Prostate gland (tissue), 2 donors: Measurements from ENCODE around the gene NKD2. TPM values are rescaled to one million over a fixed set of nuclear protein-coding genes. Genes with fewer than 3 reads are reported as not detected.

ENCODE experiments used
- DNase-seq: peaks from one replicate; pipeline ENCODE4 v3.0.0-alpha.2; 2019; ENCODE audit warnings: low spot score
- H3K27ac ChIP-seq, 2 donors: fragments of 200-600 bp; sonication (generic); 2 replicates each; pipeline ENCODE4 v1.5.1; 2017 to 2019
- H3K27me3 ChIP-seq: fragments of 200-600 bp; sonication (generic); replicated peaks from 2 replicates; pipeline ENCODE4 v1.5.1; 2019; ENCODE audit not compliant: insufficient read depth
- H3K36me3 ChIP-seq, 2 donors: fragments of 200-600 bp; sonication (generic); 1 replicate in 1 of 2; 2 replicates in 1 of 2; pipeline versions ENCODE4 v1.5.1 to v1.8.1; 2017 to 2019
- H3K4me1 ChIP-seq: fragments of 200-600 bp; sonication (generic); replicated peaks from 2 replicates; pipeline ENCODE4 v1.5.1; 2019
- H3K4me3 ChIP-seq, 2 donors: fragments of 200-600 bp; sonication (generic); 2 replicates each; pipeline ENCODE4 v1.5.1; 2017 to 2019
- H3K9me3 ChIP-seq: fragments of 200-600 bp; sonication (generic); 2 replicates; pipeline ENCODE4 v1.5.1; 2017
- POLR2A ChIP-seq: fragments of 450-650 bp; IDR thresholded peaks from one replicate; pipeline ENCODE4 v1.6.1; 2016; ENCODE audit warnings: antibody characterized with exemption, mild to moderate bottlenecking
- POLR2AphosphoS5 ChIP-seq: sonication (generic); formaldehyde crosslinking; IDR thresholded peaks from one replicate; pipeline ENCODE4 v1.6.1; 2017; ENCODE audit warnings: antibody characterized with exemption
- WGBS: methylation state at CpG from one replicate; pipeline ENCODE4 v1.1.5; 2018; 5-methylcytosine and 5-hydroxymethylcytosine counted together
- intact Hi-C: fragments of 100-400 bp; cut with DNase I; formaldehyde crosslinking; loops from one replicate; pipeline ENCODE4 v1.14.2; 2022
- total RNA-seq, 2 donors: library from RNA; depleted of rRNA; stranded (reverse); fragments of >200 nt; gene quantifications; one replicate each; pipeline ENCODE4 v1.1.0, GENCODE V29; 2016
- TF ChIP-seq, protein P1 (sequence below), 4 experiments: fragments of 200-600 bp in 2 of 4; fragments of 450-650 bp in 2 of 4; sonication (generic) in 2 of 4; IDR thresholded peaks; 1 replicate in 3 of 4; 2 replicates in 1 of 4; pipeline ENCODE4 v1.5.1; 2016 to 2019; ENCODE audit warnings: antibody characterized with exemption in 4 of 4, mild to moderate bottlenecking in 2 of 4, moderate library complexity in 2 of 4

The NKD2 gene
- total RNA-seq, 2 donors from 2014 or later: 2.9 to 22.1 TPM

DNA sequence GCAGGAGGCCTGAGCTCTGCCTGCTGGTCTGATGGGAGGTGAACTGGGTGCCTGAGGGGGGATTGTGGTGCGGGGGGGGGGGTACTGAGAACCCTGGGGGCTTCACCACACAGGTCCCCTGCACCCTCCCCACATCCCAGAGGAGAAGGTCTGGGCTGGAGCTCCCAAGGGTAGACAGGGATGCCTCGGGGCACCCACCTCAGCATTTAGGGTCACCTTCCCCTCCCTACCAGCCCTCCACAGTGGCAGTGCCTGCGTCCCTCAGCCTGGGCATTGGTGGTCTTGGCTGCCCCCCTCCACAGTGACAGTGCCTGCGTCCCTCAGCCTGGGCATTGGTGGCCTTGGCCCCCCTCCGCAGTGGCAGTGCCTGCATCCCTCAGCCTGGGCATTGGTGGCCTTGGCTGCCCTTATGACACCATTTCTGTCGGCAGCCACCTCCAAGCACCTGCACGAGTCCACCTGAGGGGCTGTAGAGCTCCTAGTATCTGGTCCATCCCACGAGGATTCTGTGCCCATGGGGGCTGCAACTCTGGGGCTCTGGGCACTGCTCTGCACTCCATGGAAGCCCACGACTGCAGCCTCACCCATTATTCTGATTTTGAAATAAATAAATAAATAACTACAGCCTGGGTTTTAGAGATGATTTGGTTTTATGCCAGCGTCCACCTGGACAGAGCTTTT, 21.5 kb downstream of the NKD2 start:
- no peak for DNase-seq
- WGBS: 85% methylated on average over 10 of the region's 10 CpGs
- peaks cover 4% of the 10 kb centered on the region for H3K27me3 ChIP-seq
- H3K4me1 ChIP-seq: no peaks in the 10 kb centered on the region
- H3K9me3 ChIP-seq: no peaks in the 10 kb centered on the region
- intact Hi-C loops: no loop called here
- TF ChIP-seq POLR2AphosphoS5 (no peak), POLR2A (no peak)
- TF ChIP-seq, protein P1, sequence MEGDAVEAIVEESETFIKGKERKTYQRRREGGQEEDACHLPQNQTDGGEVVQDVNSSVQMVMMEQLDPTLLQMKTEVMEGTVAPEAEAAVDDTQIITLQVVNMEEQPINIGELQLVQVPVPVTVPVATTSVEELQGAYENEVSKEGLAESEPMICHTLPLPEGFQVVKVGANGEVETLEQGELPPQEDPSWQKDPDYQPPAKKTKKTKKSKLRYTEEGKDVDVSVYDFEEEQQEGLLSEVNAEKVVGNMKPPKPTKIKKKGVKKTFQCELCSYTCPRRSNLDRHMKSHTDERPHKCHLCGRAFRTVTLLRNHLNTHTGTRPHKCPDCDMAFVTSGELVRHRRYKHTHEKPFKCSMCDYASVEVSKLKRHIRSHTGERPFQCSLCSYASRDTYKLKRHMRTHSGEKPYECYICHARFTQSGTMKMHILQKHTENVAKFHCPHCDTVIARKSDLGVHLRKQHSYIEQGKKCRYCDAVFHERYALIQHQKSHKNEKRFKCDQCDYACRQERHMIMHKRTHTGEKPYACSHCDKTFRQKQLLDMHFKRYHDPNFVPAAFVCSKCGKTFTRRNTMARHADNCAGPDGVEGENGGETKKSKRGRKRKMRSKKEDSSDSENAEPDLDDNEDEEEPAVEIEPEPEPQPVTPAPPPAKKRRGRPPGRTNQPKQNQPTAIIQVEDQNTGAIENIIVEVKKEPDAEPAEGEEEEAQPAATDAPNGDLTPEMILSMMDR (IDR thresholded peaks at IDR 0.05): no peak
- no peak overlapping the region for H3K4me3 ChIP-seq
- no peak overlapping the region for H3K27ac ChIP-seq
- H3K36me3 ChIP-seq: no peaks in the 10 kb centered on the region

DNA sequence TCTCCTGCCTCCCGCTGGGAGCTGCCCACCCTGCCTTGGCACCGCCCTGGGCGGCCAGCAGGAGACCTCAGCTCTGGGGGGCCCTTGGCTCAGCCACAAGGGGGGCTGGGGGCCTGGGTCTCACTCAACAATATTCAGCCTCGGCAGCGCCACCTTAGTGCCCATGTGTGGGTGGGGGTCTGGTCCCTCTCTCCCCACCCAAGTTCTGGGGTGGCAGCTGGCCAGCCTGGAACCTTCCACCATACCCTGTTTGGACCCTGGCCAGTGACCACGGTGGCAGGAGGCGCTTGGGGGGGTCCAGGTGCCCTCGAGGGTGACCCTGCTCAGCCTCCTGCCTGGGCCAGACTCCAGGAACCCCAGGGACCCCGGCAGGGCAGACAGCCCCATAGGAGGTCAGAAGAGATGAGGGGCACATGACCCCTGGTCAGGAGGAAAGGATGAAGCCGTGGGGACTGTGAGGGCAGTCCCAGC, 22.2 kb downstream of the NKD2 start:
- no peaks in the 10 kb centered on the region for H3K9me3 ChIP-seq
- intact Hi-C loops: no loop called here
- WGBS: 81% methylated on average over 9 of the region's 10 CpGs
- no peak overlapping the region for H3K27ac ChIP-seq
- no peaks in the 10 kb centered on the region for H3K36me3 ChIP-seq
- peaks cover 4% of the 10 kb centered on the region for H3K27me3 ChIP-seq
- no peaks in the 10 kb centered on the region for H3K4me1 ChIP-seq
- TF ChIP-seq, protein P1 (IDR thresholded peaks at IDR 0.05): no peak
- TF ChIP-seq POLR2A (no peak), POLR2AphosphoS5 (no peak)
- H3K4me3 ChIP-seq: no peak overlapping the region
- no peak for DNase-seq

DNA sequence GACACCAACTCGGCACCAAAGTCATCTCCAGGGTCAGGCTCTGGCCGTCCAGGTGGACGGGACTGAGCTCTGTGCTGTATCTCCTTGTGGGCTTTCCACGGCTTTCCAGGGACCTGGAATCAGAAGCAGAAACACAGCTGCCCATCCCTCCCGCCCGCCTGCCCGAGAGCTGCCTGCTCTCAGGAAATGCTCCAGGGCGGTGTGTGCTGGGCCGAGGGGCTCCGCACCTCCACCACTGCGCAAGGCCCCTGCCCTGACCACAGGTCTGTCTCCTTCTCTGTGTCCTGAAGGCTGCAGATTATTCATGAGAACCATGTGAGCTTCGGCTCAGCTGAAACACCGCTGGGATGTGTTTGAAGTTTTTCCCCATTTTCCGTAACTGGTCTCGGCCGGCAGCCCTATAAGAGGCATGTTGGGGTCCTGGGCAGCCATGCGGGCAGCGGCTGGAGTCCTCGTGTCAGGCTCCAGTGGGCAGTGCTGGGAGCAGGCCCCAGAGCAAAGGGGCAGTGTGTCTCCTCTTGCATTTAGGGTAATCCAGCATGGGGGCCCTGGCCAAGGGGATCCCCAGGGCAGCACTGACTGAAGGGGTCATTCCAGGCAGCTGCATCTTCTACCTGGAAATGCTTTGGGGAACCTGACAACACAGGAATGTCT, 22.8 kb downstream of the NKD2 start:
- 94% methylated on average over 19 of the region's 19 CpGs for WGBS
- no peaks in the 10 kb centered on the region for H3K36me3 ChIP-seq
- H3K9me3 ChIP-seq: no peaks in the 10 kb centered on the region
- intact Hi-C loops: no loop called here
- no peak for DNase-seq
- no peak overlapping the region for H3K27ac ChIP-seq
- H3K4me3 ChIP-seq: no peak overlapping the region
- peaks cover 4% of the 10 kb centered on the region for H3K27me3 ChIP-seq
- no peaks in the 10 kb centered on the region for H3K4me1 ChIP-seq
- no peak for TF ChIP-seq POLR2AphosphoS5
- no peak for TF ChIP-seq POLR2A
- TF ChIP-seq, protein P1 (IDR thresholded peaks at IDR 0.05): no peak

DNA sequence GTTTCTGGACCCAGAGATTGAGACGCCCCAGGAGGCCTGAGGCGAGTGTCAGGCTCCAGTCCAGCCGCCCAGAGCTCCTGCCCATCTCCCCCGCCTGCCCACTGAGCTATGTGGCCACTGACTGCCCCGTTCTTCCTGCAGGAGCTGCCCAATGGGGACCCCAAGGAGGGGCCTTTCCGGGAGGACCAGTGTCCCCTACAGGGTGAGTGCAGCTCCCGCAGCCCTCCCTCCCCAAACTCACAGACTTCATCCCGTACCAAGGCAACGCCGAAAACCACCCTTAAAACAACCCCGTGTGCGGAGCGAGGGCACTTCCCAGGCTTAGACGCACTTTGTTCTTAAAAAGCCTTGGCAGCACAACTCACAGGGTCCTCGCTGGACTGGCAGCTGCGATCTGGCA, 23.4 kb downstream of the NKD2 start:
- H3K4me3 ChIP-seq: no peak overlapping the region
- H3K27ac ChIP-seq: no peak overlapping the region
- TF ChIP-seq POLR2A: no peak
- no peak for TF ChIP-seq POLR2AphosphoS5
- TF ChIP-seq, protein P1 (IDR thresholded peaks at IDR 0.05): no peak
- no peaks in the 10 kb centered on the region for H3K36me3 ChIP-seq
- H3K4me1 ChIP-seq: no peaks in the 10 kb centered on the region
- H3K9me3 ChIP-seq: no peaks in the 10 kb centered on the region
- DNase-seq: no peak
- peaks cover 4% of the 10 kb centered on the region for H3K27me3 ChIP-seq
- 93% methylated on average over 16 of the region's 16 CpGs for WGBS
- intact Hi-C loops: no loop called here

DNA sequence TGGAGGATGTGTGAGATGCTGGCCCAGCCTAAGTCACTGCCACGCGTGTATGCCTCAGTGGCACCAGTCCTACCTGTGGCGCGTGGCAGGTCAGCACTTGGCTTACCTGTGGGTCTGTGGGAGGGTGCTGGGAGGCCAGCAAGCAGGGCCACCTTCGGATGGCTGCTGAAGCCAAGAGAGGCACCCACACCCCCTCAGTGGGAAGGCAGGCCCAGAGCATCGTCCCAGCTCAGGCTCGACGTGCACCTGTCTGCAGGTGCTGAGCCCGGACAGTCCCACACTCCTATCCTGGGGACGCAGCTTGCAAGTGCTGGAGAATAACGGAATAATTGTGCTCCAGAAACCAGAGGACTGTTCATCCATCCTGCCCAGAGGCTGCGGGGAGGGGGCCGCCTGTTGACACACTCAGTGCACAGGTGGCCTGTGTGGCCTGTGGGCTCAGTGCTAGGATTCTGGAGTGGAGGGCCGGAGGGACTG, 24.0 kb downstream of the NKD2 start:
- H3K4me3 ChIP-seq: no peak overlapping the region
- intact Hi-C loops: no loop called here
- TF ChIP-seq, protein P1 (IDR thresholded peaks at IDR 0.05): no peak
- no peak for TF ChIP-seq POLR2A
- no peak for TF ChIP-seq POLR2AphosphoS5
- no peaks in the 10 kb centered on the region for H3K9me3 ChIP-seq
- H3K27ac ChIP-seq: no peak overlapping the region
- DNase-seq: no peak
- peaks cover 4% of the 10 kb centered on the region for H3K27me3 ChIP-seq
- WGBS: 95% methylated on average over 14 of the region's 14 CpGs
- no peaks in the 10 kb centered on the region for H3K4me1 ChIP-seq
- H3K36me3 ChIP-seq: no peaks in the 10 kb centered on the region
